Stomach (tissue), 9 donors: ENCODE data around the gene TRMT2A. TPM values are rescaled to one million over a fixed set of nuclear protein-coding genes. Genes with fewer than 3 reads are reported as not detected.

Source experiments
- DNase-seq, 2 donors: peaks; one replicate each; pipeline versions ENCODE4 v3.0.0 to v3.0.0-alpha.2; 2013 to 2019
- H3K27ac ChIP-seq, 5 donors: fragments of 200-600 bp in 4 of 5; sonication (generic) in 4 of 5; one replicate each; pipeline ENCODE4 v1.5.1; 2013 to 2019; ENCODE audit warnings: mild to moderate bottlenecking in 1 of 5, moderate library complexity in 1 of 5
- H3K27me3 ChIP-seq, 3 donors: fragments of 200-600 bp; sonication (generic); one replicate each; pipeline ENCODE4 v1.5.1; 2017 to 2019; ENCODE audit warnings: mixed run types in 1 of 3
- H3K36me3 ChIP-seq, 4 donors: fragments of 200-600 bp; sonication (generic); 1 replicate in 3 of 4; 2 replicates in 1 of 4; pipeline ENCODE4 v1.5.1; 2016 to 2019
- H3K4me1 ChIP-seq, 4 donors: fragments of 200-600 bp; sonication (generic); one replicate each; pipeline ENCODE4 v1.5.1; 2016 to 2019
- H3K4me3 ChIP-seq, 4 donors: fragments of 200-600 bp; sonication (generic) in 3 of 4; one replicate each; pipeline ENCODE4 v1.5.1; 2016 to 2019; ENCODE audit warnings: mild to moderate bottlenecking in 1 of 4
- H3K9me3 ChIP-seq, 4 donors: fragments of 200-600 bp; sonication (generic); one replicate each; pipeline ENCODE4 v1.5.1; 2016 to 2019
- CTCF ChIP-seq, 7 experiments: fragments of 450-650 bp in 4 of 7; fragments of 200-600 bp in 3 of 7; sonication (generic) in 3 of 7; IDR thresholded peaks; one replicate each; pipeline ENCODE4 v1.5.1; 2016 to 2019; ENCODE audit warnings: antibody characterized with exemption in 7 of 7, control low read depth in 2 of 7, mild to moderate bottlenecking in 1 of 7
- EP300 ChIP-seq: sonication (generic); formaldehyde crosslinking; IDR thresholded peaks from one replicate; pipeline ENCODE4 v1.6.1; 2017; ENCODE audit warnings: antibody characterized with exemption
- POLR2A ChIP-seq, 4 donors: fragments of 450-650 bp; IDR thresholded peaks; one replicate each; pipeline ENCODE4 v1.6.1; 2016; ENCODE audit warnings: antibody characterized with exemption in 4 of 4, control low read depth in 2 of 4, mild to moderate bottlenecking in 1 of 4, moderate library complexity in 1 of 4
- POLR2AphosphoS5 ChIP-seq, 3 donors: sonication (generic); formaldehyde crosslinking; IDR thresholded peaks; one replicate each; pipeline ENCODE4 v1.6.1; 2016; ENCODE audit warnings: antibody characterized with exemption in 3 of 3
- WGBS, 5 donors: extraction: QIAGEN DNeasy Blood & Tissue Kit in 3 of 5; methylation state at CpG; one replicate each; pipeline versions ENCODE4 v1.1.5 to v1.1.7; 2013 to 2018; 5-methylcytosine and 5-hydroxymethylcytosine counted together
- intact Hi-C: fragments of 100-400 bp; cut with DNase I; formaldehyde crosslinking; loops from one replicate; pipeline ENCODE4 v1.15.1; 2023; ENCODE audit warnings: low total_unique reads
- polyA plus RNA-seq, 3 donors: library from polyadenylated mRNA; stranded (reverse); fragments of 200-250 nt; gene quantifications; one replicate each; pipeline ENCODE4 v1.2.3, GENCODE V29; 2013
- total RNA-seq, 5 donors: library from RNA; depleted of rRNA; stranded (reverse); fragments of >200 nt; gene quantifications; one replicate each; pipeline versions ENCODE4 v1.1.0 to v1.2.3, GENCODE V29; 2014 to 2016
- donor health status: healthy with polysubstance abuse.
- donor health status: Bipolar disorder and iron deficiency.
- donor health status: healthy.

The TRMT2A gene
- total and polyA plus RNA-seq, 8 donors = 17.9 to 143 (median 62.6) TPM

GRCh38 chr22:20109411-20110358 lies 7.3 kb downstream of the TRMT2A start:
- no peak for DNase-seq
- H3K27ac ChIP-seq = no peak overlapping the region
- intact Hi-C loops = no loop called here
- WGBS, 5 donors = 82 to 90% (median 84%) methylated on average over 17 to 23 of the region's 23 CpGs
- no peak for TF ChIP-seq EP300
- no peak for TF ChIP-seq POLR2A (IDR thresholded peaks at IDR 0.05)
- TF ChIP-seq CTCF (IDR thresholded peaks at IDR 0.05) = no peak
- TF ChIP-seq POLR2AphosphoS5 (IDR thresholded peaks at IDR 0.05) = no peak
- peaks cover 0 to 23% (median 15%) of the 10 kb centered on the region in 4 donors for H3K4me1 ChIP-seq
- peaks cover 89 to 100% (median 100%) of the 10 kb centered on the region in 4 donors for H3K36me3 ChIP-seq
- no peaks in the 10 kb centered on the region for H3K27me3 ChIP-seq
- H3K9me3 ChIP-seq = no peaks in the 10 kb centered on the region
- no peak overlapping the region for H3K4me3 ChIP-seq

GRCh38 chr22:20108757-20109230 lies 8.2 kb downstream of the TRMT2A start:
- Histone ChIP-seq H3K4me3 (no peak overlapping the region), H3K27me3 (no peaks in the 10 kb centered on the region), H3K4me1 (peaks cover 0 to 16% (median 11%) of the 10 kb centered on the region in 4 donors), H3K27ac (no peak overlapping the region), H3K36me3 (peaks cover 84 to 100% (median 99%) of the 10 kb centered on the region in 4 donors), H3K9me3 (no peaks in the 10 kb centered on the region)
- WGBS, 5 donors = 85 to 94% (median 87%) methylated on average over 6 to 12 of the region's 12 CpGs
- TF ChIP-seq POLR2A (IDR thresholded peaks at IDR 0.05) = no peak
- no peak for TF ChIP-seq POLR2AphosphoS5 (IDR thresholded peaks at IDR 0.05)
- no peak for TF ChIP-seq EP300
- no peak for TF ChIP-seq CTCF (IDR thresholded peaks at IDR 0.05)
- no peak for DNase-seq
- intact Hi-C loops = no loop called here

- no peak overlapping the region for H3K4me3 ChIP-seq
- intact Hi-C loops = no loop called here
- TF ChIP-seq POLR2AphosphoS5 (IDR thresholded peaks at IDR 0.05) (no peak), EP300 (no peak), POLR2A (IDR thresholded peaks at IDR 0.05) (no peak), CTCF (IDR thresholded peaks at IDR 0.05) (no peak)
- H3K27ac ChIP-seq = no peak overlapping the region
- peaks cover 0 to 14% (median 10%) of the 10 kb centered on the region in 4 donors for H3K4me1 ChIP-seq
- WGBS, 5 donors = 72 to 87% (median 81%) methylated on average over 10 to 13 of the region's 13 CpGs
- H3K27me3 ChIP-seq = no peaks in the 10 kb centered on the region
- H3K9me3 ChIP-seq = no peaks in the 10 kb centered on the region
- DNase-seq = no peak
- peaks cover 78 to 100% (median 99%) of the 10 kb centered on the region in 4 donors for H3K36me3 ChIP-seq
Measured at GRCh38 chr22:20107951-20108756, 8.9 kb downstream of the TRMT2A start.

- Histone ChIP-seq H3K36me3 (peaks cover 78 to 100% (median 98%) of the 10 kb centered on the region in 4 donors), H3K9me3 (no peaks in the 10 kb centered on the region), H3K27me3 (no peaks in the 10 kb centered on the region), H3K4me1 (peaks cover 0 to 13% (median 8%) of the 10 kb centered on the region in 4 donors), H3K4me3 (no peak overlapping the region), H3K27ac (no peak overlapping the region)
- TF ChIP-seq POLR2A (IDR thresholded peaks at IDR 0.05) (no peak), CTCF (IDR thresholded peaks at IDR 0.05) (no peak), POLR2AphosphoS5 (IDR thresholded peaks at IDR 0.05) (no peak)
- intact Hi-C loops = no loop called here
- DNase-seq = no peak
- WGBS, 5 donors = 86 to 97% (median 93%) methylated on average over 6 to 7 of the region's 7 CpGs
Measured at GRCh38 chr22:20107471-20107901, 9.5 kb downstream of the TRMT2A start.
